ENCODE data around the gene CRYM. TPM values are rescaled to one million over a fixed set of nuclear protein-coding genes. Genes with fewer than 3 reads are reported as not detected.
"Not testable (repeated sequence)": the region's sequence is repeated elsewhere in the genome, so short reads cannot be mapped to it uniquely, and the experiment has no call there.

Gene CRYM
- total and polyA plus RNA-seq, 2 donors (not counting 1 experiment from before 2014, with no cell fraction given) = 0.06 to 0.50 TPM

- DNase-seq (ENCODE audit: low read depth in 2 of 2) = no peak
- TF ChIP-seq CTCF (conservative IDR thresholded peaks at IDR 0.05 in 1 of 2, IDR thresholded peaks at IDR 0.05 in 1 of 2; ENCODE audit: low read depth in 1 of 2, low read length in 2 of 2) (no peak), EZH2 (IDR thresholded peaks at IDR 0.05; ENCODE audit: low read length, missing control alignments) (no peak)
Measured at GRCh38 chr16:21314339-21314738, 36.2 kb upstream of the CRYM start.

GRCh38 chr16:21312863-21313372 lies 34.8 kb upstream of the CRYM start:
- H3K4me2 ChIP-seq (ENCODE audit: extremely low read depth, insufficient read depth, low read length); H3K27me3 ChIP-seq (ENCODE audit: control insufficient read depth, insufficient read depth, low read length); H3K9me3 ChIP-seq (ENCODE audit: control insufficient read depth, insufficient read depth, low read depth, low read length); H3K79me2 ChIP-seq (ENCODE audit: control insufficient read depth, insufficient read depth, low read length); H4K20me1 ChIP-seq (ENCODE audit: control insufficient read depth, extremely low read depth, insufficient read depth, low read length); H3K4me1 ChIP-seq (ENCODE audit: control insufficient read depth, extremely low read depth, insufficient read depth, low read length); H3K4me3 ChIP-seq (replicated peaks in 1 of 4; ENCODE audit: control extremely low read depth in 1 of 4, insufficient read depth in 1 of 4, low read depth in 3 of 4, low read length in 4 of 4); H3K9ac ChIP-seq (ENCODE audit: insufficient read depth, low read length); DNase-seq (ENCODE audit: low read depth in 2 of 2); H3K36me3 ChIP-seq (ENCODE audit: control insufficient read depth, insufficient read depth, low read length); H3K27ac ChIP-seq (ENCODE audit: insufficient read depth, low read length); H2AFZ ChIP-seq (ENCODE audit: low read length): not testable (repeated sequence)

More at GRCh38 chr16:21314339-21314738, 36.2 kb upstream of the CRYM start:
- H3K36me3 ChIP-seq (ENCODE audit: control insufficient read depth, insufficient read depth, low read length) = no peaks in the 10 kb centered on the region
- H3K4me3 ChIP-seq (replicated peaks in 1 of 4; ENCODE audit: control extremely low read depth in 1 of 4, insufficient read depth in 1 of 4, low read depth in 3 of 4, low read length in 4 of 4) = no peak overlapping the region
- H3K9me3 ChIP-seq (ENCODE audit: control insufficient read depth, insufficient read depth, low read depth, low read length) = no peaks in the 10 kb centered on the region
- no peaks in the 10 kb centered on the region for H3K27me3 ChIP-seq (ENCODE audit: control insufficient read depth, insufficient read depth, low read length)
- no peaks in the 10 kb centered on the region for H4K20me1 ChIP-seq (ENCODE audit: control insufficient read depth, extremely low read depth, insufficient read depth, low read length)
- no peaks in the 10 kb centered on the region for H3K4me1 ChIP-seq (ENCODE audit: control insufficient read depth, extremely low read depth, insufficient read depth, low read length)
- H3K4me2 ChIP-seq (ENCODE audit: extremely low read depth, insufficient read depth, low read length) = no peak overlapping the region
- H2AFZ ChIP-seq (ENCODE audit: low read length) = no peak overlapping the region
- no peaks in the 10 kb centered on the region for H3K79me2 ChIP-seq (ENCODE audit: control insufficient read depth, insufficient read depth, low read length)
- H3K27ac ChIP-seq (ENCODE audit: insufficient read depth, low read length) = no peak overlapping the region
- no peak overlapping the region for H3K9ac ChIP-seq (ENCODE audit: insufficient read depth, low read length)

- not testable (repeated sequence) for H3K9ac ChIP-seq (ENCODE audit: insufficient read depth, low read length); H3K79me2 ChIP-seq (ENCODE audit: control insufficient read depth, insufficient read depth, low read length); H3K36me3 ChIP-seq (ENCODE audit: control insufficient read depth, insufficient read depth, low read length); H3K9me3 ChIP-seq (ENCODE audit: control insufficient read depth, insufficient read depth, low read depth, low read length); H3K4me2 ChIP-seq (ENCODE audit: extremely low read depth, insufficient read depth, low read length); H3K27ac ChIP-seq (ENCODE audit: insufficient read depth, low read length); H2AFZ ChIP-seq (ENCODE audit: low read length); H3K4me1 ChIP-seq (ENCODE audit: control insufficient read depth, extremely low read depth, insufficient read depth, low read length); H3K27me3 ChIP-seq (ENCODE audit: control insufficient read depth, insufficient read depth, low read length); H4K20me1 ChIP-seq (ENCODE audit: control insufficient read depth, extremely low read depth, insufficient read depth, low read length); H3K4me3 ChIP-seq (replicated peaks in 1 of 4; ENCODE audit: control extremely low read depth in 1 of 4, insufficient read depth in 1 of 4, low read depth in 3 of 4, low read length in 4 of 4); DNase-seq (ENCODE audit: low read depth in 2 of 2)
Measured at GRCh38 chr16:21312046-21312445, 34.0 kb upstream of the CRYM start.

DNA sequence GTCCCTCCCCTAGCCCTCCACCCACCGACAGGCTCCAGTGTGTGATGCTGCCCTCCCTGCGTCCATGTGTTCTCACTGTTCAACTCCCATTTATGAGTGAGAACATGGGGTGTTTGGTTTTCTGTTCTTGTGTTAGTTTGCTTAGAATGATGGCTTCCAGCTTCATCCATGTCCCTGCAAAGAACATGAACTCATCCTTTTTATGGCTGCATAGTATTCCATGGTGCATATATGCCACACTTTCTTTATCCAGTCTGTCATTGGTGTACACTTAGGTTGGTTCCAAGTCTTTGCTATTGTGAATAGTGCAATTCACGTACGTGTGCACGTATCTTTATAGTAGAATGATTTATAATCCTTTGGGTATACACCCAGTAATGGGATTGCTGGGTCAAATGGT lies 28.6 kb upstream of the CRYM start:
- H3K9ac ChIP-seq (ENCODE audit: insufficient read depth, low read length); DNase-seq (ENCODE audit: low read depth in 2 of 2); H3K9me3 ChIP-seq (ENCODE audit: control insufficient read depth, insufficient read depth, low read depth, low read length); H3K4me3 ChIP-seq (replicated peaks in 1 of 4; ENCODE audit: control extremely low read depth in 1 of 4, insufficient read depth in 1 of 4, low read depth in 3 of 4, low read length in 4 of 4); H2AFZ ChIP-seq (ENCODE audit: low read length); H3K27ac ChIP-seq (ENCODE audit: insufficient read depth, low read length); H3K4me1 ChIP-seq (ENCODE audit: control insufficient read depth, extremely low read depth, insufficient read depth, low read length); H3K36me3 ChIP-seq (ENCODE audit: control insufficient read depth, insufficient read depth, low read length); H3K79me2 ChIP-seq (ENCODE audit: control insufficient read depth, insufficient read depth, low read length); H4K20me1 ChIP-seq (ENCODE audit: control insufficient read depth, extremely low read depth, insufficient read depth, low read length); H3K4me2 ChIP-seq (ENCODE audit: extremely low read depth, insufficient read depth, low read length); H3K27me3 ChIP-seq (ENCODE audit: control insufficient read depth, insufficient read depth, low read length): not testable (repeated sequence)
